Measurements from ENCODE around the gene HSP90AB1.

DNA sequence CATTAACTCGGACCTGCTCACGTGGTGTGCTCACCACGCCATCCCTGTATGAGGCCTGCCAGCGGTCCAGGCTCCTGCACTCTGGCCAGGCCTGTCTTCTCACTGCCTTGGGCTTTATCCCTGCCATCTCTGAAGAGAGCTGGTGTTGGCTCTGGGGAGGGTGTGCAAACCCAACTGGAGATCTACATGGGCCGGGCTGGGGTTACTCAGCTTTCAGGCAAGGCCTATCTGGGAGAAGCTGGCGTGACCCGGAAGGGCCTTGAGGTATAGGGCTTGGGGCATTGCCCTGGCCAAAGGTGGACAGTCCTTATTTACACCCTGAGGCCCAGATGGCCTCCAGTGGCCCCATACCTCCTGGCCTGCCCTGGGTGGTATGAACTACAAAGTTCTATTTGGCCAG, 18.5 kb upstream of the HSP90AB1 start:
- TF ChIP-seq, protein P1, sequence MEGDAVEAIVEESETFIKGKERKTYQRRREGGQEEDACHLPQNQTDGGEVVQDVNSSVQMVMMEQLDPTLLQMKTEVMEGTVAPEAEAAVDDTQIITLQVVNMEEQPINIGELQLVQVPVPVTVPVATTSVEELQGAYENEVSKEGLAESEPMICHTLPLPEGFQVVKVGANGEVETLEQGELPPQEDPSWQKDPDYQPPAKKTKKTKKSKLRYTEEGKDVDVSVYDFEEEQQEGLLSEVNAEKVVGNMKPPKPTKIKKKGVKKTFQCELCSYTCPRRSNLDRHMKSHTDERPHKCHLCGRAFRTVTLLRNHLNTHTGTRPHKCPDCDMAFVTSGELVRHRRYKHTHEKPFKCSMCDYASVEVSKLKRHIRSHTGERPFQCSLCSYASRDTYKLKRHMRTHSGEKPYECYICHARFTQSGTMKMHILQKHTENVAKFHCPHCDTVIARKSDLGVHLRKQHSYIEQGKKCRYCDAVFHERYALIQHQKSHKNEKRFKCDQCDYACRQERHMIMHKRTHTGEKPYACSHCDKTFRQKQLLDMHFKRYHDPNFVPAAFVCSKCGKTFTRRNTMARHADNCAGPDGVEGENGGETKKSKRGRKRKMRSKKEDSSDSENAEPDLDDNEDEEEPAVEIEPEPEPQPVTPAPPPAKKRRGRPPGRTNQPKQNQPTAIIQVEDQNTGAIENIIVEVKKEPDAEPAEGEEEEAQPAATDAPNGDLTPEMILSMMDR (IDR thresholded peaks at IDR 0.05; ENCODE audit: insufficient read depth, low read depth, low read length) = no peak
- TF ChIP-seq EZH2 (IDR thresholded peaks at IDR 0.05; ENCODE audit: insufficient read depth, low read length) = no peak

All from astrocyte (in vitro differentiated cells and primary cell).